Calu3 (cell line): ENCODE data around the gene MICAL3. TPM values are rescaled to one million over a fixed set of nuclear protein-coding genes. Genes with fewer than 3 reads are reported as not detected.

Experiments used
- BruUV-seq: library from RNA; stranded (reverse); fragments of 400-500 nt; replicated peaks from 2 replicates; lab custom pipeline; 2021; lab: Mats Ljungman, UMichigan
- CTCF ChIA-PET: fragments of 300-600 bp; sonication (Branson Sonifier 250); formaldehyde crosslinking; loops from one replicate; lab custom pipeline; 2022; ENCODE audit warnings: antibody characterized with exemption; lab: Charles Lee
- DNase-seq: peaks from one replicate; pipeline ENCODE4 v3.0.0; 2022
- H3K27ac Mint-ChIP-seq: one replicate; pipeline ENCODE4 v1.8.0; 2022; ENCODE audit warnings: mixed read lengths; ENCODE audit not compliant: unreplicated experiment
- H3K27me3 Mint-ChIP-seq: one replicate; pipeline ENCODE4 v1.8.0; 2022; ENCODE audit warnings: mixed read lengths; ENCODE audit not compliant: unreplicated experiment
- H3K36me3 Mint-ChIP-seq: one replicate; pipeline ENCODE4 v1.8.0; 2022; ENCODE audit warnings: mild to moderate bottlenecking, moderate library complexity, mixed read lengths; ENCODE audit not compliant: insufficient read depth, unreplicated experiment
- H3K4me1 Mint-ChIP-seq: one replicate; pipeline ENCODE4 v1.8.0; 2022; ENCODE audit warnings: mild to moderate bottlenecking, low read depth, mixed read lengths; ENCODE audit not compliant: unreplicated experiment
- H3K4me3 Mint-ChIP-seq: one replicate; pipeline ENCODE4 v1.8.0; 2022; ENCODE audit warnings: mild to moderate bottlenecking, low read depth, moderate library complexity, mixed read lengths; ENCODE audit not compliant: unreplicated experiment
- H3K9me3 Mint-ChIP-seq: one replicate; pipeline ENCODE4 v1.8.0; 2022; ENCODE audit warnings: low read depth, mixed read lengths; ENCODE audit not compliant: unreplicated experiment
- intact Hi-C: fragments of 100-400 bp; cut with micrococcal nuclease; formaldehyde crosslinking; loops from one replicate; pipeline ENCODE4 v1.10.0; 2022; ENCODE audit not compliant: unreplicated experiment
- total RNA-seq: library from RNA; stranded (reverse); gene quantifications from 2 replicates; pipeline ENCODE4 v1.2.3, GENCODE V29; 2022
- TF ChIP-seq, protein P1 (sequence below): fragments of 200-600 bp; IDR thresholded peaks from one replicate; pipeline ENCODE4 v1.8.0; 2022; ENCODE audit warnings: antibody characterized with exemption; ENCODE audit not compliant: unreplicated experiment

The MICAL3 gene
- total RNA-seq, 1 experiment from 2014 or later: 60.6 TPM

DNA sequence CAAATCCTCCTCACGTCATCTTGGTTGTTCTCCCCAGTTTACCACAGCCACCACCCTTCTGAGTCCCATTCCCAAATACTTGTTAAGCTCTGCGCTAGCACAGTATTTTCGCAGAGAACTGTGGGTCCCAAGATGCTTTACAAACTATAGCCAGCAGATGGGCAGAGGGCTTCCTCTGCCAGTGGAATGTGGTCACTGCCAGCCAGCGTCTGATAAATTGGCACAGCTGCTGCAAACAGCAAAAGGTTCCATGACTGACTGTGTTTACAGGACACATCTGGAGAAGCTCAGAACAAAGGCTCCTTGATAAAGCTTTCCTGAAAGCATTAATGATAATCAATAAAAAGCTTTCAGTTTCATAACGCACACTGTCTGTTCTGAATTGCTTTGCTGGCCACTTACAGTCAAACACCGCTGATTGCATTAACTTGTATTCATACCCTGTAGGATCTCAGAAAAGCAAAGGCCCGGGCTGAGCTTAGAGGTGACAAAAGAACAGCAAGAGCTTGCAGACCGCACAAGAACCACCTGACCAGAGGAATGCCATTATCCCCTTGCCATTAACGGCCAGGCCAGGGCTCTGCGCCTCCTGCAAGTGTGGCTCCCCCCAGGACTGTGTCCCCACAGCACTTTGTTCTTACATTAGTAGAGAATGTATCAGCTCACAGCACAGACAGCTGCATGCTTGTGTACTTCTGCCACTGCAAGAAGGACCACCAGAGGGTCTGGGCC, 120.6 kb downstream of the MICAL3 start:
- peaks cover 5% of the 10 kb centered on the region for H3K36me3 Mint-ChIP-seq
- no peaks in the 10 kb centered on the region for H3K9me3 Mint-ChIP-seq
- intact Hi-C loops: no loop called here
- no peaks in the 10 kb centered on the region for H3K4me1 Mint-ChIP-seq
- no peak overlapping the region for H3K27ac Mint-ChIP-seq
- TF ChIP-seq, protein P1, sequence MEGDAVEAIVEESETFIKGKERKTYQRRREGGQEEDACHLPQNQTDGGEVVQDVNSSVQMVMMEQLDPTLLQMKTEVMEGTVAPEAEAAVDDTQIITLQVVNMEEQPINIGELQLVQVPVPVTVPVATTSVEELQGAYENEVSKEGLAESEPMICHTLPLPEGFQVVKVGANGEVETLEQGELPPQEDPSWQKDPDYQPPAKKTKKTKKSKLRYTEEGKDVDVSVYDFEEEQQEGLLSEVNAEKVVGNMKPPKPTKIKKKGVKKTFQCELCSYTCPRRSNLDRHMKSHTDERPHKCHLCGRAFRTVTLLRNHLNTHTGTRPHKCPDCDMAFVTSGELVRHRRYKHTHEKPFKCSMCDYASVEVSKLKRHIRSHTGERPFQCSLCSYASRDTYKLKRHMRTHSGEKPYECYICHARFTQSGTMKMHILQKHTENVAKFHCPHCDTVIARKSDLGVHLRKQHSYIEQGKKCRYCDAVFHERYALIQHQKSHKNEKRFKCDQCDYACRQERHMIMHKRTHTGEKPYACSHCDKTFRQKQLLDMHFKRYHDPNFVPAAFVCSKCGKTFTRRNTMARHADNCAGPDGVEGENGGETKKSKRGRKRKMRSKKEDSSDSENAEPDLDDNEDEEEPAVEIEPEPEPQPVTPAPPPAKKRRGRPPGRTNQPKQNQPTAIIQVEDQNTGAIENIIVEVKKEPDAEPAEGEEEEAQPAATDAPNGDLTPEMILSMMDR: no peak
- no peak overlapping the region for H3K4me3 Mint-ChIP-seq
- BruUV-seq: no TSS peak
- CTCF ChIA-PET: interaction anchor here (1.6 kb wide), 1 partner anchor 12 kb away, joined by 5 read pairs; no protein-coding TSS in a partner anchor
- DNase-seq: no peak
- H3K27me3 Mint-ChIP-seq: no peaks in the 10 kb centered on the region

DNA sequence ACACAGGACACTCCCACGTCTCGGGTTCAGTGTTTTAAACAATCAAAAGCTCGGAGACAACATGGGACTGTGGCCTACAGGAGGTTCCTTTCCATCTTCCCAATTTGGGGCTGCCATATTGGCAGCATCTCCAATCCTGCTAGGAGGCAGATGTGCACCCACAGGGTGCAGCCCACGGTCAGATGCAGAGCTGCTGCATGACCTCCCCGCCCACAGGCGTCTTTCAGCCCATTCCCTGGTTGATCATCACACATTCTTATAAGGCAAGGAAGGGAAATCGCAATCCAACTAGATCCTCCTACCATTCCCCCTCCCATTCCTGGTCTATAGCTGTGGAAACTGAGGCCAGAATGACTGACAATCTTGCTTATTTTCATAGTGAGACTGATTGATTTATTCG, 121.4 kb downstream of the MICAL3 start:
- DNase-seq: no peak
- BruUV-seq: no TSS peak
- Mint-ChIP-seq H3K27me3 (no peaks in the 10 kb centered on the region), H3K36me3 (peaks cover 6% of the 10 kb centered on the region), H3K4me3 (no peak overlapping the region), H3K4me1 (no peaks in the 10 kb centered on the region), H3K27ac (no peak overlapping the region), H3K9me3 (no peaks in the 10 kb centered on the region)
- TF ChIP-seq, protein P1: no peak
- intact Hi-C loops: no loop called here
- CTCF ChIA-PET: interaction anchor here (1.6 kb wide), 1 partner anchor 11 kb away, joined by 5 read pairs; no protein-coding TSS in a partner anchor

DNA sequence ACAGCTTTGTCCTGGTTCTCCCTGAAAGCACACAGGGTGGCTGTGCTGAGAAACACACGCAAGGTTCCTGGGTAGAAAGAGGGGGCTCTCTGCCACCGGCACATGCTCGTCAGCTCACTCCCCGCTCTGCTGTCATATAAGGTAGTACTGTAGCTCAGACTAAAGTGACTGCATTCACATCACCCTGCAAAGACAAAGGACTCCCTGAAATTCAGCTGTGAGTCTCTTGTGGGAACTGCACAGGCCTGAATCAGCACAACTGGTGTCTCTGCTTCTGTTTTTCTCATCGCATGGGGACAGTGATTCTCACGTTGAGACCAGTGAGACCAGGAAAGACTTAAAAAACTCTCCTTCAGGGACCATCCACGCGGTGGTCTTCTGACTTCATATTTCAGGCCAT, 126.0 kb downstream of the MICAL3 start:
- no TSS peak for BruUV-seq
- H3K36me3 Mint-ChIP-seq: peaks cover 23% of the 10 kb centered on the region
- intact Hi-C loops: loop anchor here (10.0 kb wide), 1 partner anchor 176 kb away; the partner anchor contains the start of gene PEX26
- no peaks in the 10 kb centered on the region for H3K27me3 Mint-ChIP-seq
- no peak overlapping the region for H3K4me3 Mint-ChIP-seq
- no peaks in the 10 kb centered on the region for H3K4me1 Mint-ChIP-seq
- no peaks in the 10 kb centered on the region for H3K9me3 Mint-ChIP-seq
- DNase-seq: no peak
- TF ChIP-seq, protein P1: no peak
- no peak overlapping the region for H3K27ac Mint-ChIP-seq
- CTCF ChIA-PET: no interaction called here

DNA sequence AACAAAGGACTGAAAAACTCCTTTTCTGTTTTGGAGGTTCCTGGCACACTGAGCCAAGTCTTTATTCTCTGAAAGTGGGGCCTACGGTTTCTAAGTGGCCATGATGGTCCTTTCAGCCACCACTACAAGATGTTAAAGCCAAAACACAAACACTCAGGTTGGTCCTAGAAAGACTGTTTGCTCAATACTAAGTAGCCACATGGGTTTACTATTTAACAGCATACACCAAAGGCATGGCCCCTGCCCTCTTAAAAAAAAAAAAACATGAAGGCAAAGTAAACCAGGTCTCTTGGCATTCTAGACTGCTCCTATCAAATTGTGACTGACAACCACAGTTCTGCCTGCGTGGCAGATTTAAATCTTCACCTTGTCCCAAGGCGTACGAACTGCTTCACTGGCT, 126.5 kb downstream of the MICAL3 start:
- BruUV-seq: no TSS peak
- CTCF ChIA-PET: no interaction called here
- no peaks in the 10 kb centered on the region for H3K27me3 Mint-ChIP-seq
- intact Hi-C loops: loop anchor here (10.0 kb wide), 1 partner anchor 177 kb away; the partner anchor contains the start of gene PEX26
- H3K4me3 Mint-ChIP-seq: no peak overlapping the region
- no peaks in the 10 kb centered on the region for H3K4me1 Mint-ChIP-seq
- no peak for DNase-seq
- no peak overlapping the region for H3K27ac Mint-ChIP-seq
- no peaks in the 10 kb centered on the region for H3K9me3 Mint-ChIP-seq
- peaks cover 23% of the 10 kb centered on the region for H3K36me3 Mint-ChIP-seq
- TF ChIP-seq, protein P1: no peak
